Measurements from ENCODE around the gene PCDHGC3.
A peak's percentile ranks its signal among the peaks of the same experiment; 100 is the strongest.

Gene PCDHGC3

GRCh38 chr5:141485321-141486055, 9.7 kb downstream of the PCDHGC3 start:
- no peak for ATAC-seq

- no peak for ATAC-seq
Measured at GRCh38 chr5:141486091-141486490, 10.3 kb downstream of the PCDHGC3 start.

GRCh38 chr5:141487131-141487530, 11.4 kb downstream of the PCDHGC3 start:
- no peak for ATAC-seq

GRCh38 chr5:141488591-141489561, 13.1 kb downstream of the PCDHGC3 start, which contains the start of gene PCDHGC5:
Gene PCDHGC5, plus strand, starts transcription at chr5:141489081. Its CDS starts 160 bp downstream, at chr5:141489241.
- no peak for ATAC-seq

GRCh38 chr5:141489841-141490240, 14.1 kb downstream of the PCDHGC3 start:
- ATAC-seq, result no peak

- ATAC-seq, result no peak
Measured at GRCh38 chr5:141490271-141490670, 14.5 kb downstream of the PCDHGC3 start.

GRCh38 chr5:141490771-141491170, 15.0 kb downstream of the PCDHGC3 start:
- ATAC-seq, result no peak

- ATAC-seq, result peak in 1 of 2 donors; percentile 5
Measured at GRCh38 chr5:141491323-141492167, 15.8 kb downstream of the PCDHGC3 start.

- peak; percentile 44 to 49 for ATAC-seq
Measured at GRCh38 chr5:141492168-141492885, 16.6 kb downstream of the PCDHGC3 start.

GRCh38 chr5:141493500-141494422, 18.0 kb downstream of the PCDHGC3 start:
- no peak for ATAC-seq

- no peak for ATAC-seq
Measured at GRCh38 chr5:141494761-141495452, 19.1 kb downstream of the PCDHGC3 start.

GRCh38 chr5:141495453-141495811, 19.7 kb downstream of the PCDHGC3 start:
- no peak for ATAC-seq

- ATAC-seq, result no peak
Measured at GRCh38 chr5:141496038-141496437, 20.3 kb downstream of the PCDHGC3 start.

- no peak for ATAC-seq
Measured at GRCh38 chr5:141501761-141502160, 26.0 kb downstream of the PCDHGC3 start.

GRCh38 chr5:141503681-141504080, 27.9 kb downstream of the PCDHGC3 start:
- no peak for ATAC-seq

GRCh38 chr5:141504216-141504615, 28.4 kb downstream of the PCDHGC3 start:
- ATAC-seq, result no peak

- ATAC-seq, result no peak
Measured at GRCh38 chr5:141506381-141507155, 30.8 kb downstream of the PCDHGC3 start.

- no peak for ATAC-seq
Measured at GRCh38 chr5:141507387-141508091, 31.8 kb downstream of the PCDHGC3 start.

- ATAC-seq, result no peak
Measured at GRCh38 chr5:141508440-141508797, 32.7 kb downstream of the PCDHGC3 start.
